Measurements from ENCODE around the gene PPP1R36. TPM values are rescaled to one million over a fixed set of nuclear protein-coding genes. Genes with fewer than 3 reads are reported as not detected.

Gene PPP1R36
- total RNA-seq, 3 donors from 2014 or later = 1.8 to 10.4 (median 7.6) TPM

DNA sequence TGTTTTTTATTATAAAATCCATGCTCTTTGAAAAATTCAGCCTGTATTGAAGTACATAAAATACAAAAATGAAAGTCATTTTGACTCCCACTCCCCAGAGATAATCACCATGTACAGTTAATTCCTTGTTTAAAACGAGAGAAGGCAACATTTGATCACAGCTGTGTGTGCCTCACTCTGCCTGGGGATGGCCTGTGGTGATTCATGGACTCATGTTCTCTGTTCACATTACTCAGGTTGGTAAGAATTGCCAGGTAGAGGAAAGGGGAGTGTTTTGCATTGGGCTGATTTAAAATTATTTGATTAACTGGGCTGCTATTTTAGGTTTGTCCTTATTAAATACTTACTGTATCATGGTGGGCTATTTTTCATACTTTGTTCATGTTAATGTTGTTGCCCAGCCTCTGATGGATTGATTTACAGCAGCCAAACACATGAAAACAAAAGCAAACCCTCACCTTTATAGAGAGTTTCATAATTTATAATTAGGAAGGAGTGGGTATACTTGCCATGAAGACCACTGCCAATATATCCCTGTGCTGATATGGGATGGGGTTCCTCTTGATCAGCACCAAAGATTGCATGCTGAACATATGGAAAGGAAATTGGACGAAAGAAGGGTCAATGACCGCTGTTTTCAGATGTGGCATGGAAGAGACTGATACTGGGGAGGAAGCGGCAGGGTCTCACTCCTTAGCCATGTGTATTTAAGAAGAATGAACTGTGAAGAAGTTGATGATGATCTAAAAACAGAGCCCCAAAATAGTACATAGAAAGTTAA is 42.2 kb upstream of the PPP1R36 start:
- Histone ChIP-seq H3K4me3 (no peak overlapping the region), H3K4me1 (ENCODE audit: low read depth) (peaks cover 38% of the 10 kb centered on the region), H3K9me3 (no peaks in the 10 kb centered on the region), H3K36me3 (ENCODE audit: low read depth) (no peaks in the 10 kb centered on the region)
- TF ChIP-seq, protein P1, sequence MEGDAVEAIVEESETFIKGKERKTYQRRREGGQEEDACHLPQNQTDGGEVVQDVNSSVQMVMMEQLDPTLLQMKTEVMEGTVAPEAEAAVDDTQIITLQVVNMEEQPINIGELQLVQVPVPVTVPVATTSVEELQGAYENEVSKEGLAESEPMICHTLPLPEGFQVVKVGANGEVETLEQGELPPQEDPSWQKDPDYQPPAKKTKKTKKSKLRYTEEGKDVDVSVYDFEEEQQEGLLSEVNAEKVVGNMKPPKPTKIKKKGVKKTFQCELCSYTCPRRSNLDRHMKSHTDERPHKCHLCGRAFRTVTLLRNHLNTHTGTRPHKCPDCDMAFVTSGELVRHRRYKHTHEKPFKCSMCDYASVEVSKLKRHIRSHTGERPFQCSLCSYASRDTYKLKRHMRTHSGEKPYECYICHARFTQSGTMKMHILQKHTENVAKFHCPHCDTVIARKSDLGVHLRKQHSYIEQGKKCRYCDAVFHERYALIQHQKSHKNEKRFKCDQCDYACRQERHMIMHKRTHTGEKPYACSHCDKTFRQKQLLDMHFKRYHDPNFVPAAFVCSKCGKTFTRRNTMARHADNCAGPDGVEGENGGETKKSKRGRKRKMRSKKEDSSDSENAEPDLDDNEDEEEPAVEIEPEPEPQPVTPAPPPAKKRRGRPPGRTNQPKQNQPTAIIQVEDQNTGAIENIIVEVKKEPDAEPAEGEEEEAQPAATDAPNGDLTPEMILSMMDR (IDR thresholded peaks at IDR 0.05) = no peak
- intact Hi-C loops (cut with DNase I, micrococcal nuclease) = no loop called here
- ATAC-seq (no peak), DNase-seq (no peak)

DNA sequence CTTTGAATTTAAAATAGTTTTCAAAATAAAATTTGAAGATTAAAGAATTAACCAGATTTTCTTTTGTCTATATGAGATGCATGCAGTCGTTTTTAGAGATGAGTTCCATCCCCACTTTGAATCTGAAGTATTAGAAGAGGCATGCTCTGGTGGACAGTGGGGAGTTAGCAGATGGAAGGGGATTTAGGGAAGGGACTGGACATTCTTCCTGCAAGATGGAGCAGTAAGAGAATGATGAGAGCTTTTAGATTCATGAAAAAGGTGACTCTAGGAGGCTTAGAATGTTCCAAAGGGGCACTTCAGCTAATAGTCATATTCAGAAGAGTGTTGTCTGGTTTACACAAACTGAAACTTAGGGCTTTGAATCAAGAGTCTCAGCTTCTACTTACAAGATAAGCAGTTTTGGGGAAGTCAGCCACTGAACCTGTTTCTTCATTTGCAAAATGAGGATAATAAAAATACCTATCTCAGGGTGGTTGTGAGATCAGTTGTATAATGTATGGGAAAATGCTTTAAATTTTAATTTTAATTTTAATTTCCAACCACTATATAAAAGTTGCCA is 41.5 kb upstream of the PPP1R36 start:
- intact Hi-C loops (cut with DNase I, micrococcal nuclease) = no loop called here
- no peaks in the 10 kb centered on the region for H3K36me3 ChIP-seq (ENCODE audit: low read depth)
- DNase-seq (no peak), ATAC-seq (no peak)
- TF ChIP-seq, protein P1 (IDR thresholded peaks at IDR 0.05) = no peak
- no peaks in the 10 kb centered on the region for H3K9me3 ChIP-seq
- H3K4me1 ChIP-seq (ENCODE audit: low read depth) = peaks cover 34% of the 10 kb centered on the region
- no peak overlapping the region for H3K4me3 ChIP-seq

DNA sequence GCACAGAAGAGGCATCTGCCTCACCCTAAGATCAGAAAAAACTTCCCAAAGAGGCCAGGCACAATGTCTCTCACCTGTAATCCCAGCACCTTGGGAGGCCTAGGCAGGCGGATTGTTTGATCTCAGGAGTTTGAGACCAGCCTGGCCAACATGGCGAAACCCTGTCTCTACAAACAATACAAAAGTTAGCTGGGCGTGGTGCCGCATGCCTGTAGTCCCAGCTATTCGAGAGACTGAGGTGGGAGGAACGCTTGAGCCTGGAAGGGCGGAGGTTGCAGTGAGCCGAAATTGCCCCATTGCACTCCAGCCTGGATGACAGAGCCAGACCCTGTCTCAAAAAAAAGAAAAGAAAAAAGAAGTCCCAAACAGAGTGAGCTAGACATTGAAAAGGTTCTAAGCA is 40.7 kb upstream of the PPP1R36 start:
- intact Hi-C loops (cut with DNase I, micrococcal nuclease) = no loop called here
- Histone ChIP-seq H3K36me3 (ENCODE audit: low read depth) (no peaks in the 10 kb centered on the region), H3K4me3 (no peak overlapping the region), H3K4me1 (ENCODE audit: low read depth) (peaks cover 34% of the 10 kb centered on the region), H3K9me3 (no peaks in the 10 kb centered on the region)
- ATAC-seq = no peak
- no peak for DNase-seq
- TF ChIP-seq, protein P1 (IDR thresholded peaks at IDR 0.05) = no peak

DNA sequence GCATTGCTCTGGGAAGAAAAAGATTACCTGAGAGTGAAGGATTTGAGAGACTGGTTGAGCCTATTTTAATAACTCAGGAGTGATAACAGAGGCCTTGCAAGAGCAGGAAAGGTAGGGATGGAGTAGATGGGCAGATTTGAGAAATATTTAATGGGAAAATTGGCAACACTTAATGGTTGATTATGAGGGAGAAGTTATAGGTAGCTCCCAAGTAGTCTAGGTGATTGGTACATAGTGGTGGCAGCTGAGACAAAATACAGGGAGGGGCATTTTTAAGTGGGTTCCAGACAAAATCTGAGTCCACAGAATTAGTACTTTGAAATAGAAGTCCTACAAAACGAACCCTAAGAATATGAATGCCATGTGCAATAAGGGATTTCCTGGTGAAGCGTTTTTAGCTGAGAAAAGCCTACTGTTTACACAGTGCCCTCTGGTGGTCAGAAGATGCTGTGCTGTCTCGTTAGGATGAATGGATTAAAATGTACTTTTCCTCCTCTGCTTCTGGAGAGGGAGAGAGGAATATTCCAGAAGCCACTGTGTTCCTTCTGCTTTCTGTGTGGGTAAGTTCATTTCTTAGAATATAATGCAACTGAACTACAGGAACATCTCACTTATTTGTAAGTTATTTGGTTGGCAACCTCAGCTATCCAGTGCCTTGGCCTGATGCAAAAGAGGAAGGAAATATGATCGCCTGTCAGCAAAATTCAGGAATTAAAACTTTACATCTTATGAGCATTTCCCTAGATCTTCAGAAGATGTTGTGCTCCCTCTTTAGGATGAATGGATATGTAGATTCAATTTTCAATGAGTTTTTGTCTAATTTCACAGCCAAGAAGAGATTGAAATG is 38.7 kb upstream of the PPP1R36 start:
- Histone ChIP-seq H3K9me3 (no peaks in the 10 kb centered on the region), H3K4me1 (ENCODE audit: low read depth) (peaks cover 41% of the 10 kb centered on the region), H3K4me3 (no peak overlapping the region), H3K36me3 (ENCODE audit: low read depth) (no peaks in the 10 kb centered on the region)
- peak in 1 of 3 donors; percentile 93 for DNase-seq
- TF ChIP-seq, protein P1 (IDR thresholded peaks at IDR 0.05) = peak; percentile 86
- ATAC-seq = peak; percentile 87
- intact Hi-C loops (cut with DNase I, micrococcal nuclease) = no loop called here

DNA sequence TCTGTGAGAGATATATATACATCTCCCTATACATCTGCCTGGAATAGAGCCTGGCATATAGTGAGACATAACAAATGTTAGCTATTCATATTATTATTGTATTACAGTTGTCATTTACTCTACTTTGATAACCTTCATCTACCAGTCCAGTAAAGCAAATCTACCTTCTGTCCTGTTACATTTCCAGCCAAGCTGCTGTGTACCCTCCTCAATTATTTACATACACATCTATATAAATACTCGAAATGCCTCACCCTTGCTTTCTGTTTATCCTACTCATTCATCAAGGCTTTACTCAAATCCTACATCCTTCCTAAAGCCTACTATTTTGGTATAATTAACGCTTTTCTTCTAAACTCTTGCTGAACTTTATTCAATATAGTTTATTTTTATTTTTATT is 36.5 kb upstream of the PPP1R36 start:
- TF ChIP-seq, protein P1 (IDR thresholded peaks at IDR 0.05) = no peak
- H3K4me3 ChIP-seq = no peak overlapping the region
- ATAC-seq = no peak
- H3K4me1 ChIP-seq (ENCODE audit: low read depth) = peaks cover 26% of the 10 kb centered on the region
- H3K9me3 ChIP-seq = no peaks in the 10 kb centered on the region
- no peak for DNase-seq
- intact Hi-C loops (cut with DNase I, micrococcal nuclease) = no loop called here
- no peaks in the 10 kb centered on the region for H3K36me3 ChIP-seq (ENCODE audit: low read depth)
